ENCODE measurements around the gene BCL11B. TPM values are rescaled to one million over a fixed set of nuclear protein-coding genes. Genes with fewer than 3 reads are reported as not detected.
A peak's percentile ranks its signal among the peaks of the same experiment; 100 is the strongest.

The BCL11B gene
- total and polyA plus RNA-seq, 9 of the 15 experiments (the other 6 are each of a cell fraction or from before 2014, with no cell fraction given) = 0.09 TPM; not detected in 8

GRCh38 chr14:99271221-99271941, 616 bp downstream of the BCL11B start:
- Histone ChIP-seq H3K79me2 (ENCODE audit: control insufficient read depth, insufficient read depth, low read length) (no peaks in the 10 kb centered on the region), H3K27ac (ENCODE audit: extremely low read depth, low read depth, low read length) (no peak overlapping the region), H3K27me3 (ENCODE audit: control insufficient read depth in 2 of 2, insufficient read depth in 2 of 2, low read length in 2 of 2) (no peaks in the 10 kb centered on the region), H3K36me3 (ENCODE audit: control insufficient read depth, insufficient read depth, low read length) (no peaks in the 10 kb centered on the region), H3K4me1 (replicated peaks in 1 of 2; ENCODE audit: control insufficient read depth in 2 of 2, insufficient read depth in 2 of 2, low read length in 2 of 2) (peaks cover 0 to 20% of the 10 kb centered on the region in 2 experiments; a peak in 2 of 5 replicates), H3K9ac (ENCODE audit: insufficient read depth in 1 of 2, low read depth in 2 of 2, low read length in 2 of 2) (no peak overlapping the region), H3K4me2 (ENCODE audit: insufficient read depth, low read length) (no peak overlapping the region), H3K4me3 (peak overlapping the region; percentile 21; the same call in 1 of the 2 replicates), H3K9me1 (ENCODE audit: control insufficient read depth, insufficient read depth, low read length) (no peaks in the 10 kb centered on the region), H2AFZ (ENCODE audit: low read depth, low read length) (no peak overlapping the region), H4K20me1 (replicated peaks; ENCODE audit: control insufficient read depth, insufficient read depth, low read length) (no peaks in the 10 kb centered on the region), H3K9me3 (replicated peaks; ENCODE audit: control insufficient read depth, insufficient read depth, low read depth, low read length) (no peaks in the 10 kb centered on the region)
- FAIRE-seq = no peak
- 20% methylated on average over 4 of the region's 32 CpGs for WGBS (ENCODE audit: insufficient coverage, low coverage, missing lambda C conversion rate)
- ChIA-PET POLR2A (interaction anchor here (0.5 kb wide), 1 partner anchor 709 kb away, joined by 3 read pairs; no protein-coding TSS in a partner anchor), CTCF (ENCODE audit: low intra/inter-chr PET ratio) (no interaction called here)
- ATAC-seq = no peak
- no TSS peak for BruUV-seq (replicated peaks)
- in situ Hi-C loops (cut with MboI) (no loop called here), intact Hi-C loops (cut with micrococcal nuclease) (no loop called here)
- DNase-seq (ENCODE audit: extremely low read depth in 1 of 4, low spot score in 3 of 4) = no peak
- no peak for TF ChIP-seq OTX1 (CRISPR knock-in tag; IDR thresholded peaks at IDR 0.05)
- TF ChIP-seq PHTF2 (CRISPR knock-in tag; IDR thresholded peaks at IDR 0.05) = no peak
- TF ChIP-seq, protein P1, sequence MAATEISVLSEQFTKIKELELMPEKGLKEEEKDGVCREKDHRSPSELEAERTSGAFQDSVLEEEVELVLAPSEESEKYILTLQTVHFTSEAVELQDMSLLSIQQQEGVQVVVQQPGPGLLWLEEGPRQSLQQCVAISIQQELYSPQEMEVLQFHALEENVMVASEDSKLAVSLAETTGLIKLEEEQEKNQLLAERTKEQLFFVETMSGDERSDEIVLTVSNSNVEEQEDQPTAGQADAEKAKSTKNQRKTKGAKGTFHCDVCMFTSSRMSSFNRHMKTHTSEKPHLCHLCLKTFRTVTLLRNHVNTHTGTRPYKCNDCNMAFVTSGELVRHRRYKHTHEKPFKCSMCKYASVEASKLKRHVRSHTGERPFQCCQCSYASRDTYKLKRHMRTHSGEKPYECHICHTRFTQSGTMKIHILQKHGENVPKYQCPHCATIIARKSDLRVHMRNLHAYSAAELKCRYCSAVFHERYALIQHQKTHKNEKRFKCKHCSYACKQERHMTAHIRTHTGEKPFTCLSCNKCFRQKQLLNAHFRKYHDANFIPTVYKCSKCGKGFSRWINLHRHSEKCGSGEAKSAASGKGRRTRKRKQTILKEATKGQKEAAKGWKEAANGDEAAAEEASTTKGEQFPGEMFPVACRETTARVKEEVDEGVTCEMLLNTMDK (IDR thresholded peaks at IDR 0.05; ENCODE audit: borderline replicate concordance, insufficient read depth, low read depth, low read length, poor library complexity, severe bottlenecking) = no peak
- TF ChIP-seq ELF1 (tag; IDR thresholded peaks at IDR 0.05) = no peak
- TF ChIP-seq NR3C1 (CRISPR knock-in tag; IDR thresholded peaks at IDR 0.05) = no peak
- no peak for TF ChIP-seq DACH1 (IDR thresholded peaks at IDR 0.05; ENCODE audit: partially characterized antibody)
- TF ChIP-seq XRCC3 (IDR thresholded peaks at IDR 0.05) = no peak
- TF ChIP-seq PPARD (CRISPR knock-in tag; IDR thresholded peaks at IDR 0.05) = no peak
- TF ChIP-seq, protein P2, sequence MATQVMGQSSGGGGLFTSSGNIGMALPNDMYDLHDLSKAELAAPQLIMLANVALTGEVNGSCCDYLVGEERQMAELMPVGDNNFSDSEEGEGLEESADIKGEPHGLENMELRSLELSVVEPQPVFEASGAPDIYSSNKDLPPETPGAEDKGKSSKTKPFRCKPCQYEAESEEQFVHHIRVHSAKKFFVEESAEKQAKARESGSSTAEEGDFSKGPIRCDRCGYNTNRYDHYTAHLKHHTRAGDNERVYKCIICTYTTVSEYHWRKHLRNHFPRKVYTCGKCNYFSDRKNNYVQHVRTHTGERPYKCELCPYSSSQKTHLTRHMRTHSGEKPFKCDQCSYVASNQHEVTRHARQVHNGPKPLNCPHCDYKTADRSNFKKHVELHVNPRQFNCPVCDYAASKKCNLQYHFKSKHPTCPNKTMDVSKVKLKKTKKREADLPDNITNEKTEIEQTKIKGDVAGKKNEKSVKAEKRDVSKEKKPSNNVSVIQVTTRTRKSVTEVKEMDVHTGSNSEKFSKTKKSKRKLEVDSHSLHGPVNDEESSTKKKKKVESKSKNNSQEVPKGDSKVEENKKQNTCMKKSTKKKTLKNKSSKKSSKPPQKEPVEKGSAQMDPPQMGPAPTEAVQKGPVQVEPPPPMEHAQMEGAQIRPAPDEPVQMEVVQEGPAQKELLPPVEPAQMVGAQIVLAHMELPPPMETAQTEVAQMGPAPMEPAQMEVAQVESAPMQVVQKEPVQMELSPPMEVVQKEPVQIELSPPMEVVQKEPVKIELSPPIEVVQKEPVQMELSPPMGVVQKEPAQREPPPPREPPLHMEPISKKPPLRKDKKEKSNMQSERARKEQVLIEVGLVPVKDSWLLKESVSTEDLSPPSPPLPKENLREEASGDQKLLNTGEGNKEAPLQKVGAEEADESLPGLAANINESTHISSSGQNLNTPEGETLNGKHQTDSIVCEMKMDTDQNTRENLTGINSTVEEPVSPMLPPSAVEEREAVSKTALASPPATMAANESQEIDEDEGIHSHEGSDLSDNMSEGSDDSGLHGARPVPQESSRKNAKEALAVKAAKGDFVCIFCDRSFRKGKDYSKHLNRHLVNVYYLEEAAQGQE (IDR thresholded peaks at IDR 0.05; ENCODE audit: borderline replicate concordance) = no peak
- TF ChIP-seq, protein P2 (CRISPR knock-in tag; IDR thresholded peaks at IDR 0.05; ENCODE audit: low read depth) = no peak
